Activated gamma-delta T cell treated with Interleukin-2 at 50 U/mL for 16 hours (primary cell): Measurements from ENCODE around the gene RNF114.
"Not testable (repeated sequence)": the region's sequence is repeated elsewhere in the genome, so short reads cannot be mapped to it uniquely, and the experiment has no call there.

Source experiments
- DNase-seq: peaks from one replicate; pipeline ENCODE4 v3.0.0-alpha.2; 2020

RNF114 gene

GRCh38 chr20:49965781-49966305 lies 29.6 kb downstream of the RNF114 start:
- no peak for DNase-seq

GRCh38 chr20:49966861-49967260 lies 30.7 kb downstream of the RNF114 start:
- no peak for DNase-seq

DNA sequence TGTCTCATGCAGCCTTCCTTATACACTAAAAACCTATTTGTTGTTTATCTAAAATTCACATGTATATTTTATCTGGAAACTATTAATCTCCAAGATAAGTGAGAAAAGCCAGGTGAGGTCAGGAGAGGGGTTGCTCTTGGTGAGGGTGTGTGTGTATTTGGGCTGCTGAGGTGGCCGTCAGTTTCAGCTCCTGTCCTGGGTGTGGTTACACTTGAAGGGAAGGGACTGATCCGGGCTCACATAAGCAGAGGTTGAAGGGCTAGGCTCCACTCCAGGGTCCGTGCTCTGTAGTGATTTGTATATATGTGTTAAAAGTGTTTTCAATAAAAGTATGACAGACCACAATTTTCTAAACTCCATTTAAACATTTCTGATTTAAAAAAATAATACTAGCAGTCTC lies 33.0 kb downstream of the RNF114 start:
- DNase-seq: no peak

DNA sequence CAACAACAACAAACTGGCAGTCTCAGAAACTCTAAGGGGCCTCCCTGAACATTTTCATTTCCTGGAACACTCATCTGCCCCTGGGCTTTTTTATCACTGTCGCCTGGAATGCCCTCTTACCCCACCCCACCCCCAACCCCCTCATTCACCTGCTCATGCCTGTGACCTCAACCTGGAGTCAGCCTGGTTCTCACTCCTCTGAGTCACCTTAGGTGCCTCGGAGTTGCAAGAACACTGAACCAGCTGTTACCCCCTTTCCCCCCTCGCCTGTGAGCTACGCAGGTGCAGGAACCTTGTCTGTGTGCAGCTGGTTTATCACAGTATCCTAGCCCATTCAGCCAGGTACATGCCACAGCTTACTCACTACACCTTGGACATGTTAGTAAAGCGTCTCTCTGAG lies 33.7 kb downstream of the RNF114 start:
- no peak for DNase-seq

- DNase-seq: no peak
Observed at GRCh38 chr20:49970498-49970897, 34.3 kb downstream of the RNF114 start.

DNA sequence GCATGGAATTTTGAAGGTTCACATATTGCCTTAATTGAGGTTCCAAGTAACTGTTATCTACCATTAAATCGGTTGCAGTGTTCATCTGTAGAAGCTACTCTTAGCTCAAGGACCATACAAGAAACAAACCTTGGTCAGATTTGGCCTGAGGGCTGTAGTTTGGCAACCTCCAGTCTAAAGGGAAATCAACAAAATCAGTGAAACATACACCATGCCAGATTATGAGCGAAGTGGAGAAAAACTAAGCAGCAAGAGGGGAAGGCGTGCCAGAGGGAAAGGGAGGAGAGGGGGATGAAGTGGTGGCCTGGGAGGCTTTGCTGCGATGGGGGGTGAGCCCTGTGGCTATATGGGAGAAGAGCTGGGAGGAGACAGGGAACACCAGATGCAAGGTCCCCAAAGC lies 37.8 kb downstream of the RNF114 start:
- no peak for DNase-seq

- no peak for DNase-seq
Observed at GRCh38 chr20:49976542-49976941, 40.3 kb downstream of the RNF114 start.

DNA sequence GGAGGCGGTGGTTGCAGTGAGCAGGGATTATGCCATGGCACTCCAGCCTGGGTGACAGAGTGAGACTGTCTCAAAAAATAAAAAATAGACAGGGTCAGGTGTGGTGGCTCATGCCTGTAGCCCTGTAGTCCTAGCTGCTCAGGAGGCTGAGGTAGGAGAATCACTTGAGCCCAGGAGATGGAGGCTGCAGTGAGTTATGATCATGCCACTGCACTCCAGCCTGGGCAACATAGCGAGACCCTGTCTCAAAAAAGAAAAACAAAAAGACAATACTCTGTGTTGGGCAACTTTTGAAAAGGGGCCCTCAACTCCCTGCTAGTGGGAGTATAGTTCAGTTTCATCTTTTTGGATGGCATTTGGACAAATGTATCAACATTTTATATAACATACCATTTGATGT lies 41.5 kb downstream of the RNF114 start:
- not testable (repeated sequence) for DNase-seq

DNA sequence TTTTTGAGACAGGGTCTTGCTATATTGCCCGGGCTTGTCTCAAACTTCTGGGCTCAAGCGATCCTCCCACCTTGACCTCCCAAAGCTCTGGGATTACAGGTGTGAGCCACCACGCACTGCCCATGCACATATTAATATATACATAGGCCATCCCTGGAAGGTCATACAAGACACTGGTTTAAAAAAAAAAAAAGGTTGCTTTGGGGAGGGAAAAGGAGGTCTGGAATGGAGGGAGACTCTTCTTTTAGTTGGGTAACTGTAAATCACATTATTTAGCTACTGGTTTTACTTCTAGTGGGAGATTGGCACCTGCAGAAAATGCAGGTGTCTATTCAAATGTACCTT lies 42.5 kb downstream of the RNF114 start:
- no peak for DNase-seq

DNA sequence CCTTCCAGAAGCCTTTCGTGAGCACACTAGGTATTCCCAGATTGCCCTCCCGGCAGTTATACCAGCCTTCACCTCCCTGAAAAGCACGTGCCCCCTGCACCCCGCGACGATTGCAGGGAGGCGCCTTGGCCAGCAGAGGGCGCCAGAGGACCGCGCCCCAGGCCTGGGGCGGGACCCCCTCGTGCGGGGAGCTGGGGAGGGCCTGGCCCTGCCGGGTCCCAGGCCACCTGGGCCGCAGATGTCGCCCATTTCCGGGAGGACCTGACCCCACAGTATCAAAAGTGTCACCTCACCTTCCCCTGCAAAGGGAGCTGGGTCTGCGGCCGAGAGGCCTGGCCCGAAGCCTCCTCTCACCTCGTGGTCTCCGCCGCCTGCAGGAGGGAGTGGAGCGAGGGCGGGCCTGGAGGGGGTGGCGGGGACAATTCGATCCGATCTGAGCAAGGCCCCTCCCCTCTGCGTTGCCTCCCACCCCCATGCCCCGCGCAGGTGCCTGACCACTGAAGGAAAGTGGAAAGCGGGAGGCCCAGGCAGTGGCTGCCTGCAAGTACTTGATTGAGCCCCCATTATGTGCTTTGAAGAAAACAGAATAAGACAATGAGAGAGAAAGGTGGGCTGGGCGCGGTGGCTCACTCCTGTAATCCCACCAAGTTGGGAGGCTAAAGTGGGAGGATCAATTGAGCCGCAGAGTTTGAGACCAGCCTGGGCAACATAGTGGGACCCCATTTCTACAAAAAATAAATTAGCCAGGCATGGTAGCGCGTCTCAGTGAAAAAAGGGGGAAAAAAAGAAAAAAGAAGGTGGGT lies 43.0 kb downstream of the RNF114 start:
- peak; percentile 65 for DNase-seq

DNA sequence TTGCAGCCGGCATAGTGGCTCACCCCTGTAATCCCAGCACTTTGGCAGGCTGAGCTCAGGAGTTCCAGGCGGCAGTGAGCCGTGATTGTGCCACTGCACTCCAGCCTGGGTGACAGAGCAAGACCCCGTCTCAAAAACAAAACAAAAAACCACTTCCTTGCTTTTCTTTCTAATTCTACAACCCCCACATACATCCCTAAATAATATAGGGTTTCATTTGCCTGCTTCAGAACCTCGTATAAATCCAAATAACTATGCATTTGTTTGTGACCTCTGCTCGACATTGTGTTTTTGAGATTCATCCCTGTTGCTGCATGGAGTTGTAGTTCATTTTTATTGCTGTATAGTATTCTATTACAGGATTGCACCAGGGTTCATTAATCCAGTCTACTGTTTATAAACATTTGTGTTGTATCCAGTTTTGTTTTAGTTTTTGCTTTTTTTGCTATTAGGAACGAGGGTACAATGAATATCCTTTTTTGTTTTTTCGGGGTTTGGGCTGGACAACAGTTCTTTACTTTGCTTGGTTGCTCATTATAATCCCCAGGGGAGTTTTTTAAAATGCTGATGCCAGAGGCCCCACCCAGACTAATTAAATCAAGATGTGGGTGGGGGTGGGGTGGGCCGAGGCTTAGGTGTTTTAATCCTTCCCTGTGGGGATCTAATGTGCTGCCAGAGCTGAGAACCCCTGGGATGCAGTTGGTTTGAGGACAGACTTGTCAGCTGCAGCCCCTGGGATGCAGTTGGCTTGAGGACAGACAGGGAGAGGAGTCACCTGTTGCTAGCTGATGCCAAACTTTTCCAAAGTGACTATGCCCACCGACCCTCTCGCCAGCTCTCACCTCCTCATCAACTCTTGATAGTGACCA lies 44.2 kb downstream of the RNF114 start:
- DNase-seq: no peak

GRCh38 chr20:49981218-49982071 lies 45.2 kb downstream of the RNF114 start:
- no peak for DNase-seq

- no peak for DNase-seq
Observed at GRCh38 chr20:49982072-49982345, 45.8 kb downstream of the RNF114 start.

DNA sequence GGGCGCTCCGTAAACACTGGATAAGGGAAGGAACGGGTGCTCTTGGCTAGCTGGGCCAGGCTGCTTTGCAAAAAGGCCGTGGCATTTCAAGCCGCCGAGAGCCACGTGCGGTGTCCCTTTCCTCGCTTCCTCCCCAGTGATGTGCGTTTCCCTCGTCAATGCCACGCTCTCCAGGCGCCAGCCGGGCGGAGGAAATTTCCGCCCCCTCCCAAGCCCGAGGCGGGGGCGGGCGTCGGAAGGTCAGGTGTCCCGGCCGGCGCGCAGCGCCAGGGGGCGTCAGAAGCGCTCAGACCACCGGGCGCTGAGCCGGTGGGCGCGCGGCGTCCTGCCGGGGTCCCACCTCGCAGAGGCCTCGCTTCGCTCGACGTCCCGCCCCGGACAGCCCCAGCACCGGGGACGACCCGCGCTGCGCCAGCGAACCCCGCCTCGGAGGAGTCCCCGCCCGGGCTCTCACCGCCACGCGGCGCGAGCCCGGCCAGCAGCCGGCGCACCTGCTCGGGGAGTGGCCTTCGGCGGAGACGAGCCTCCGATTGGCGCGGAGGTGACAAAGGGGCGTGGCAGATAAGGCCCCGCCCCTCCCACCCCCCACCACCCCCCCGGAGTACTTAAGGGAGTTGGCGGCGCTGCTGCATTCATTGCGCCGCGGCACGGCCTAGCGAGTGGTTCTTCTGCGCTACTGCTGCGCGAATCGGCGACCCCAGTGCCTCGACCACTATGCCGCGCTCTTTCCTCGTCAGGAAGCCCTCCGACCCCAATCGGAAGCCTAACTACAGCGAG lies 46.3 kb downstream of the RNF114 start, which contains the start of gene SNAI1:
SNAI1 (plus strand) TSS at position 635 of the 777 bp plus-strand sequence; CDS start at position 715, 80 bp downstream.
- DNase-seq: peak; percentile 78

- no peak for DNase-seq
Observed at GRCh38 chr20:49983123-49983847, 47.1 kb downstream of the RNF114 start.

DNA sequence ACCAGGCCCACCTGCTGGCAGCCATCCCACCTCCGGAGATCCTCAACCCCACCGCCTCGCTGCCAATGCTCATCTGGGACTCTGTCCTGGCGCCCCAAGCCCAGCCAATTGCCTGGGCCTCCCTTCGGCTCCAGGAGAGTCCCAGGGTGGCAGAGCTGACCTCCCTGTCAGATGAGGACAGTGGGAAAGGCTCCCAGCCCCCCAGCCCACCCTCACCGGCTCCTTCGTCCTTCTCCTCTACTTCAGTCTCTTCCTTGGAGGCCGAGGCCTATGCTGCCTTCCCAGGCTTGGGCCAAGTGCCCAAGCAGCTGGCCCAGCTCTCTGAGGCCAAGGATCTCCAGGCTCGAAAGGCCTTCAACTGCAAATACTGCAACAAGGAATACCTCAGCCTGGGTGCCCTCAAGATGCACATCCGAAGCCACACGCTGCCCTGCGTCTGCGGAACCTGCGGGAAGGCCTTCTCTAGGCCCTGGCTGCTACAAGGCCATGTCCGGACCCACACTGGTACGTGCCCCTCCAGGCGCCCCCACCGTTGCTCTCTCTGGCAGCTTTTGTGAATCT lies 47.7 kb downstream of the RNF114 start:
- no peak for DNase-seq

DNA sequence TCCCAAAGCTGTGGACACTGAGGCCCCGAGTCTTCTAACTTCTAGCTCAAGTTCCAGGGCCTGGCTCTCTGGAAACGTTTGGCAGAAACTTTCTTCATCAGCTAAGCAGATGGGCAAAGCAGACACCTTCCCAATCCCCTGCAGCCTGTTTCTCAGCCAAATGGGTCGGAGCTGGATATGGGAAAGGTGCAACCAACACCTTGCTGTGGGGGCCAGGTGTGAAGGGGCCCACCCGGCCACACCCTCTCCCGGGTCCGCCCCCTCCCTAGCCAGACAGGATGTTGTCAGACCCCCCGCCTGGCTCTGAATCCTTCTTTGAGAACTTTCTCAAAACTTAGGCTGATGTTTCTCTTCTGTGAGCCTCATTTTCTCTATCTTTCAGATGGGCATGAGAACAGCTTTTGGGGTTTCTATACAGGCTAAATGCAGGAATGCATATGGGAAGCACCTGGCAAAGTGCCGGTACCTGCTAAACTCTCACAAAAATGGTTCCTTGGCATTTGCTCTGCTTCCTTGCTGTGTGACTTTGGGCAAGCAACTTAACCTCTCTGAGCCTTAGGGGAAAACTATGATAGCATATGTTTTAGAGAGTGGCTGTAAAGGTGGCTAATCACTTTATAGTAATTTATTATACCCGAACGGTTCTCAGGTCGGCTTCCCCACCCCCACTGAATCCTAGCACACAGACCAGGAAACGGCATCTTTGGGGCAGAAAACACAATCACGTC lies 48.4 kb downstream of the RNF114 start:
- no peak for DNase-seq

- DNase-seq: no peak
Observed at GRCh38 chr20:49985157-49985556, 49.0 kb downstream of the RNF114 start.

DNA sequence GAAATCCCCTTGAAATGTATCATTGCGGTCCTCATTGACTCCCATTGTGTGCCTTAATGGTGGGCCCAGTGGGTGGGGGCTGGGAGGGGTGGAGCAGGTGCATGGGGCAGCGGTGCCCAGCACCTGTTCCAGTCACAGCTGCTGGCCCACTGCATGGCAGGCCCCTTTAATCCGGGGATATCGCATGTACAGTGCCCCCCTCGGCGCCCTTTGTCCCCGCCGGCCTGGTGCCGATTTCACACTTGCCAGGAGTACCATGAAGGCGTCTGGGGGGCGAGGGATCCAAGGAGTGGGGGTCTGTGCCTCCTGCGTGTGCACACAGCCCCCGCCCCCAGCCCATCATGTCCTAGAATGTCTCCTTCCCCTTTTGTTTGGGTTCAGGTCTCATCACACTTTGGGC lies 49.4 kb downstream of the RNF114 start:
- no peak for DNase-seq

DNA sequence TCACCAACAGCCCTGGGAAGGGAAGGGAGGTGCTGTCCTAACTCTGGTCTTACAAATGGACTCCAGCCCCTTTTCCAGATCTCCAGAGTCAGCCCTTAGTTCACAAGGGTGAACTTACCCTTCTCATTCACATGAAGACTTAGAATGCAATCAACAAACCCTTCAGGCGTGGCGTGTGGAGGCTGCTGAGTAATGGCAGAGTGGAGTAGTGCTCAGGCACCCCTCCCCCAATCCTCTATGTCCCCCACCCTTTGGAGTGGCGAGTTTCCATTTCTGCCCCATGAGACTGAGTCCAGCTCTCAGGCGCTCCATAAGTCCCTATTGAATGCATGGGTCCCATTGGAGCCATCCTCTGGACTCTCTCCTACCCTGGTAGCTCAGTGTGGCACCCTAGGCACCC lies 49.9 kb downstream of the RNF114 start:
- no peak for DNase-seq
